NCI-H1105 treated with DMSO at 0.1 percent for 48 hours (cell line): ENCODE data around the gene TM9SF3.
"Not testable (repeated sequence)": the region's sequence is repeated elsewhere in the genome, so short reads cannot be mapped to it uniquely, and the experiment has no call there.

Experiments used
- DNase-seq: peaks from one replicate; lab custom pipeline; 2025; lab: John Stamatoyannopoulos, UW

TM9SF3 gene

DNA sequence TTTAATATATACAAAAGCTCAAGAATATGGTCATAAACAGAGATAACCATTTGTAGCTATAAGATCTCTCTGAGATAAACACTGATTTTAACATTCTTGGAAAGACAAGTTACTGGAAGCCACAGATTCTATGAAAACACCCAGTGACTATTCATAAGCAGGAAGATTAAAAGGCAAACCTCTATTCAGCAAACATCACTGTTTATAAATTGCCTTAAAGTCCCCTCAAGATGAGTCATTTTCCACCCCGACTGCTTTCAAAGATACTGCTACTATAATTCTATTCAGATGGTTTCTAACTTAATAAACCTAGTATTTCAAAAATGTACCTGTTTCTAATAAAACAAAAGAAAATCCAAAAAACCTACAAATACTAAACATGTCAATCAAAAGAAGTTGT lies 21.0 kb downstream of the TM9SF3 start:
- DNase-seq = no peak

GRCh38 chr10:96560966-96561887 lies 25.6 kb downstream of the TM9SF3 start:
- no peak for DNase-seq

DNA sequence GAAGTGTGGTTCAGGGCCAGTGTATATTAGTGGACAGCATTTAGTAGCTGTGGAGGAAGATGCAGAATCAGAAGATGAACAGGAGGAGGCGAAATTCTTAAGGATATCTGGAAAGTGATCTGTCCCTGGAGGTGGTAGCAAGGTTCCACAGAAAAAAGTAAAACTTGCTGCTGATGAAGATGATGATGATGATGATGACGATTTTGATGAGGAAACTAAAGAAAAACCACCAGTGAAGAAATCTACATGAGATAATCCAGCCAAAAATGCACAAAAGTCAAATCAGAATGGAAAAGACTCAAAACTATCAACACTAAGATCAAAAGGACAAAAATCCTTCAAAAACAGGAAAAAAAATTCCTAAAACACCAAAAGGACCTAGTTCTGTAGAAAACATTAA lies 26.3 kb downstream of the TM9SF3 start:
- DNase-seq = no peak

DNA sequence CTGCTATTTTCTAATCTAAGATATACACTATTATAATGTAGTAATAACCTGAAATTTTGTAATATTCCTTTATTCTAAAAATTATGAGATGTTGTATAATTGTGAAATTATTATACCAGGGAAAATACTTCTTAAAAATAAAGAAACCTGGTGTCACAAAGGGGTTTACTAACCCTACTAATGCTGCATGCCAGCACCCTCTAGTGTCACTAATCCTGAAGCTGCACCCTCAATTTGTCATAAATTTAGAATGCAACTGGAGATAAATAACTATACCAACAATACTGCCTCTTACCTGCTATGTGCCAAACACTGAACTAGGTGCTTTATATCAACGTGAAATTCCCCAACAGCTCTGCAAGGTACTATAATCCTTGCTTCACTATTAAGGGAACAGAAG lies 30.8 kb downstream of the TM9SF3 start:
- peak; percentile 29 for DNase-seq

- no peak for DNase-seq
These were observed 31.5 kb downstream of the TM9SF3 start for GRCh38 chr10:96555330-96555729.

GRCh38 chr10:96548589-96548988 lies 38.2 kb downstream of the TM9SF3 start:
- peak; percentile 82 for DNase-seq

- not testable (repeated sequence) for DNase-seq
These were observed 41.3 kb downstream of the TM9SF3 start for GRCh38 chr10:96545558-96545957.

- DNase-seq = no peak
These were observed 44.9 kb downstream of the TM9SF3 start for GRCh38 chr10:96541921-96542320.

- DNase-seq = no peak
These were observed 46.6 kb downstream of the TM9SF3 start for GRCh38 chr10:96540240-96540639.

DNA sequence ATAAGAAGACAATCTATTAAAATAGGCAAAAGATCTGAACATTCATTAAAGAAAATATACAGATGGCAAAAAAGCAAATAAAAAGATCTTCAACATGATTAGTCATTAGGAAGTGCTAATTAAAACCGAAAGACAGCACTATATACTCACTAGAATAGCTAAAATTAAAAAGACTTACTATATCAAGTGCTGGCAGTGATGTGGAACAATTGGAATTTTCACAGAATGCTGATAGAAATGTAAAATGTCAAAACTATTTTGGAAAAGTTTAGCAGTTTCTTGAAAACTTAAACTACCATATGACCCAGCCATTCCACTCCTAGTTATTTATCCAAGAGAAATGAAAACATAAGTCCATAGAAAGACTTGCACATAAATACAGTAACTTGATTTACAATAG lies 48.1 kb downstream of the TM9SF3 start:
- DNase-seq = no peak

DNA sequence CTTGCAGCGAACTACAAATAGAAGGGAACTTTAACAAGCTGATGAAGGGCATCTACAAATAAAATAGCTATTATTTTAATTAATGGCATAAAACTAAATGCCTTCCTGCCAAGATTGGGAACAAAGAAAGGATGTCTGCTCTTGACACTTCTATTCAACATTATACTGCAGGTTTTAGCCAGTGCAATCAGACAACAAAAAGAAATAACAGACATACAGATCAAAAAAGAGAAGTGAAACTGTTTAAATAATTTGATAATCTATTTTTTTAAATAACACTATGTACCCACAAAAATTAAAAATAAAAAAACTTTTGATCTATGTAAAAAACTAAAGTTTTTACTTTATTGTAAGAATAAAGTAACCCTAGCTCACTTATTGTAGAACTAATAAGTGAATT lies 50.7 kb downstream of the TM9SF3 start:
- DNase-seq = no peak

GRCh38 chr10:96532523-96532922 lies 54.3 kb downstream of the TM9SF3 start:
- DNase-seq = no peak

DNA sequence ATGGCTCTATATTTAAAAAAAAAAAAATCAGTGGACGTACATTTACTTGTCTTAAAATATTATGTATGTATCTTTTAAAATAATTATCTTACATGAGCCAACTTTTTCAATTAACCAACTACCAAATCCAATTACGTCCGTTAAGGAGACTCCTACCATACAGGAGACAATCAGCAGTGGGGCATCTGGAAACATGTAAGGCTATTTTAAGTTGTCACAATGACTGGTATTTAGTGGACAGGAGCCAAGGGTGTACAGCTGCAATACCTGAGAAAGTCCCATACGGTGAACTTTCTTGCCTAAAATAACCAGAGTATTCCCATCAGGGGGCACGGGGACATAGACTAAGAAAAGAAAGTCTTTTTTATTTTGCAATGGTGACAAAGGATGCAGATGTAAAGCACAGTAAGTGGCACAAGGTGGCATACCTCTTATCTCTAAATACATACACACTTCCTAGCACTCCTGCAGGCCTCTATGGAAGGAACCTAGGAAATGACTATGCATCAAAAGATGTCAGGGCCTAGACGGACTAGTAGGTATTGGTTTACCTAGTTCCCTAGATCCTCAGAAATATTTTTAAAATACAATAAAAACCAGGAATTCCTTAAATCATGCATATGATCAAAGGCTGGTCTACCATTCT lies 57.1 kb downstream of the TM9SF3 start:
- DNase-seq = no peak

DNA sequence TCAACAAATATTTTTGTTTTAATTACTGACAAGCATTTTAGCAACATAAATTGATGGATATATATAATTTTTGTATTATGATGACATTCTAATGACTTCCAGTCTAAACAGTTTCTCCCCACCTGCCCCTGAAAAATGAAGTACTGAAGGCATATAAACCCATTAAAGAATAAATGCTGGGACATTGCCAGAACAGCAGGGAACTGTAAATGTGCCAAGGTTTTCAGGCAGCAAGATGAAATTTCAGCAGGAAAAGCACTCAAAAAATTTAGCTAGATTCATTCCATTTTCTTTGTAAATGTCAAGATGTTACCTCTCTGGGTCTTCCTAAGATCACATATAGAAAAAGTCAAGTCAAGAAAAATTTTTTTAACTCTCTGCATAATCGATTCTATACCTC lies 62.1 kb downstream of the TM9SF3 start:
- peak; percentile 13 for DNase-seq

DNA sequence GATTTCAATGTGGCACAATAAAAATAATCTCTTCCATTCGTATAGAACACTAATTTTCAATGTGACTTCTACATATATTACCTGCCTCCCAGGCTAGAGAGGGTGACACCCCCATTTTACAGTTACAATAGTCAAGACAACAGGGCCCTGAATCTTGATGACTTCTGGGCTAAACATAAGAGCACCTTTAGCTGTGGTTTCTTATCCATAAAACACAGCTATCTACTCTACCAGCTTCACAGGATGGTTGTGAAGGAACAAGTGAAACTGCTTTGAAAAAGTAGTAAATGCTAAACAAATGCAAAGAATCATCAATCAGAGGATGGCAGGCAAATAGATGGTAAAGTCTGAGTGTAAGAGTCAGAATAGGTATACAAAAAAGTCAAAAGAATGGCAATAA lies 69.5 kb downstream of the TM9SF3 start:
- DNase-seq = no peak

GRCh38 chr10:96516337-96516736 lies 70.5 kb downstream of the TM9SF3 start:
- no peak for DNase-seq

DNA sequence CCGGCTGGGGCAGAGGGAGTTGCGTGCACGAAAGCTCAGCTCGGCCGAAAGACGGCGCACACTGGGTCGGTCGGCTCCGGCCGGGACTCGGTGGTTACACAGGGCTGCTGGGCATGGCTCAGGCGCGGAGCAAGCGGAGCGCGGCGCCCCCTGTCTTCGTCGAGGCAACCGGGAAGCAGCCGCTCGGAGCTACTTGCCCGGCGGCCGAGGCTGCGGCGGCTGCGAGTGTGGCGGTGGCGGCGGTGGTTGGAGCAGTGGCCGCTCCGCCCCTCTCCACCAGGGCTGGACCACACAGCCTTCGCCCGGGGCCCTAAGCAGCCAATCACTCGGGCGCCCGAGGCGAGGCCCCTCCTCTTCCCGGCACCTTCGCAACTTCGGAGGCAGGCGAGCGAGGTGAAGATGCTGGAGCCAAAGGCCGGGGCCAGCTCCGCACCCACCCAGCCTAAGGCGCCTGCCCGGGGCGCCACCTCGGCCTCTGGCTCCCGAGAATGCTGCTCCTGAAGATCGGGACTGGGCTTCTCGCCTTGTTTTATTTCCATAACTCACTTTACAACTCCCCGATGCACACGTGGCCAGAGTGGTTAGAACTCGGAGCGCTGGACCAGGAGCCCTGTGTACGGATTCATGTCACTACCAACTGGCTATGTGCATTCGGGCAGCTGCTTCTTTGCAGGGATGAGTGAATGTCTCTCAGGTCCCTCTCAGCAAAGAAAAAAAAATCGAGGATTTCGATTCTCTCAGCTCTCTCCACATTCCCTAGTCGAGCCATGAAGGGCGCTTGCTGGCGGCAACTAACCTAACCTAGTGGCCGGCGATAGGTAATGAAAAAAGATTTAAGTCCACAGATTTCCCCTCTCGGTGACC lies 72.9 kb downstream of the TM9SF3 start, which contains the start of gene TLL2:
Gene TLL2, minus strand, starts transcription at position 229 of the 864 bp plus-strand sequence. CDS start 241 bp downstream, outside the sequence.
- peak; percentile 76 for DNase-seq

GRCh38 chr10:96513305-96513697 lies 73.5 kb downstream of the TM9SF3 start:
- DNase-seq = no peak

- DNase-seq = peak; percentile 29
These were observed 74.1 kb downstream of the TM9SF3 start for GRCh38 chr10:96512524-96513304.

DNA sequence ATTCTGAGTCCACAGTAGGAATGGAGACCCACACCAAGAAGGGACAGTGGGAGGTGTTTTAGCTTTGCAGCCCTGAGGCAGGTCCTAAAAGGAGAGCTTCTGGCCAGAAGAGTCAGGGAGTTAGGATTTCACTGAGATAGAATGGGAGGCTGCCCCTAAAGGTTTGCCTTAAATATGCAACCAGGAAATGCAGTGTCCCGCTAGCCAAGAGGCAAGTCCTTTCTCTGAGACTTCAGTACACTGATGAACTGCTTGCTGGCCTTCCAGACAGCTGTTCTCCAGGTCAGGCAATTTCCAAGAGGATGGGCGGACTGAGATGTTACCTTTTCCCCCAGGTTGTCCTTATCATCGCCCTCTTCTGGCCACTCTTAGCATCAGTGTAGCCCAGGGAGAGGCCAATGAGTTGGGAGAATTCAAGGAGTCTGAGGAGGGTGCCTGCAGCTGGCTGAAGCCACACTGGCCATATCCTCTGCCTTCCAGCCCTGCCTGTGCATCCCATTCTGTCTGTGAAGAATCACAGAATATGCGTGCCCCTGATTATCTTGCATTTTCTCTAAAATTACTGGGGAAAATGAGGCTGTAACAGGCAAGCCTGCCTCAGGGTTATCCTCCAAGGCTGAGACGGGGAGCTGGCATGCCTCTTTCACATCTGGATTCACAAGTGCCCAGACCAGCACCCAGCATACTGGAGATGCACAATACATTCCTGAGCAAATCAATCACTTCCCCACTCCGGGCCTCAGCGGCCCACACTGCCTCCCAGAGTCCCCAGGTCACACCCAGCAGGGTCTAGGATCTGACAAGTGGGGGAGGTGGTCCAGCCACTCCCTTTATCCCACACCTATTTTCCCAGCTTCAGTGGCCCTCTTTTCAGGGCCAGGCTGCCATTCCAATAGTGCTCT lies 75.5 kb downstream of the TM9SF3 start:
- peak; percentile 22 for DNase-seq
